Colon (tissue), 2 donors: ENCODE results near the gene SNX33.

Source experiments
- FAIRE-seq: peaks from 2 replicates; lab custom pipeline; 2012; peaks lifted over from hg19 to GRCh38; lab: Jason Lieb, UNC
- donor health status: control.
- donor health status: control.

SNX33 gene

GRCh38 chr15:75641603-75642002 is 6.1 kb upstream of the SNX33 start:
- FAIRE-seq = no peak

GRCh38 chr15:75644376-75644775 is 3.3 kb upstream of the SNX33 start:
- FAIRE-seq = no peak

GRCh38 chr15:75646112-75646943 is 1.4 kb upstream of the SNX33 start:
- no peak for FAIRE-seq

GRCh38 chr15:75646944-75647364 is 758 bp upstream of the SNX33 start:
- no peak for FAIRE-seq

- no peak for FAIRE-seq
These were observed 666 bp downstream of the SNX33 start for GRCh38 chr15:75648156-75649000.

- no peak for FAIRE-seq
These were observed 1.5 kb downstream of the SNX33 start for GRCh38 chr15:75649045-75649761.

- no peak for FAIRE-seq
These were observed 2.1 kb downstream of the SNX33 start for GRCh38 chr15:75649848-75650247.

- no peak for FAIRE-seq
These were observed 3.4 kb downstream of the SNX33 start for GRCh38 chr15:75650908-75651809.

- no peak for FAIRE-seq
These were observed 4.3 kb downstream of the SNX33 start for GRCh38 chr15:75651810-75652543.

GRCh38 chr15:75653347-75653913 is 5.7 kb downstream of the SNX33 start:
- no peak for FAIRE-seq

GRCh38 chr15:75654201-75654907 is 6.6 kb downstream of the SNX33 start:
- FAIRE-seq = no peak

- FAIRE-seq = no peak
These were observed 8.2 kb downstream of the SNX33 start for GRCh38 chr15:75655931-75656330.

- FAIRE-seq = no peak
These were observed 8.6 kb downstream of the SNX33 start for GRCh38 chr15:75656331-75656730.

GRCh38 chr15:75656813-75657212 is 9.1 kb downstream of the SNX33 start:
- FAIRE-seq = no peak

- no peak for FAIRE-seq
These were observed 11.5 kb downstream of the SNX33 start for GRCh38 chr15:75659141-75659771.

GRCh38 chr15:75659928-75660645 is 12.4 kb downstream of the SNX33 start:
- FAIRE-seq = no peak

GRCh38 chr15:75661100-75661755 is 13.5 kb downstream of the SNX33 start:
- FAIRE-seq = no peak

GRCh38 chr15:75661756-75662140 is 14.0 kb downstream of the SNX33 start:
- no peak for FAIRE-seq
